ENCODE results near the gene C2CD4D.

Gene C2CD4D

GRCh38 chr1:151835596-151835995 lies 4.0 kb downstream of the C2CD4D start:
- H3K27me3 ChIP-seq (ENCODE audit: insufficient read depth, low read length): peaks cover 13% of the 10 kb centered on the region; the same call in 1 of the 2 replicates
- H3K27ac ChIP-seq (ENCODE audit: low read depth, low read length): no peak overlapping the region
- no peak overlapping the region for H3K4me3 ChIP-seq (ENCODE audit: low read depth, low read length)
- no peaks in the 10 kb centered on the region for H3K79me2 ChIP-seq (ENCODE audit: control insufficient read depth, insufficient read depth, low read length, unreplicated experiment)
- no peaks in the 10 kb centered on the region for H3K36me3 ChIP-seq (ENCODE audit: insufficient read depth, low read length)
- no peak overlapping the region for H2AFZ ChIP-seq (ENCODE audit: low read length, unreplicated experiment)
- peaks cover 22% of the 10 kb centered on the region for H3K4me1 ChIP-seq (ENCODE audit: control insufficient read depth, insufficient read depth, low read length, unreplicated experiment)

- no peaks in the 10 kb centered on the region for H3K36me3 ChIP-seq (ENCODE audit: insufficient read depth, low read length)
- H3K4me3 ChIP-seq (ENCODE audit: low read depth, low read length): no peak overlapping the region
- H2AFZ ChIP-seq (ENCODE audit: low read length, unreplicated experiment): no peak overlapping the region
- H3K79me2 ChIP-seq (ENCODE audit: control insufficient read depth, insufficient read depth, low read length, unreplicated experiment): no peaks in the 10 kb centered on the region
- H3K4me1 ChIP-seq (ENCODE audit: control insufficient read depth, insufficient read depth, low read length, unreplicated experiment): peaks cover 11% of the 10 kb centered on the region
- H3K27me3 ChIP-seq (ENCODE audit: insufficient read depth, low read length): peaks cover 13% of the 10 kb centered on the region; the same call in 1 of the 2 replicates
- H3K27ac ChIP-seq (ENCODE audit: low read depth, low read length): no peak overlapping the region
Measured at GRCh38 chr1:151834239-151834638, 5.4 kb downstream of the C2CD4D start.

GRCh38 chr1:151833172-151833900 lies 6.3 kb downstream of the C2CD4D start:
- H3K4me3 ChIP-seq (ENCODE audit: low read depth, low read length): no peak overlapping the region
- H3K27ac ChIP-seq (ENCODE audit: low read depth, low read length): no peak overlapping the region
- no peaks in the 10 kb centered on the region for H3K36me3 ChIP-seq (ENCODE audit: insufficient read depth, low read length)
- H2AFZ ChIP-seq (ENCODE audit: low read length, unreplicated experiment): no peak overlapping the region
- no peaks in the 10 kb centered on the region for H3K79me2 ChIP-seq (ENCODE audit: control insufficient read depth, insufficient read depth, low read length, unreplicated experiment)
- peaks cover 11% of the 10 kb centered on the region for H3K4me1 ChIP-seq (ENCODE audit: control insufficient read depth, insufficient read depth, low read length, unreplicated experiment)
- peaks cover 6% of the 10 kb centered on the region; the same call in 1 of the 2 replicates for H3K27me3 ChIP-seq (ENCODE audit: insufficient read depth, low read length)

GRCh38 chr1:151832318-151832980 lies 7.2 kb downstream of the C2CD4D start:
- H3K36me3 ChIP-seq (ENCODE audit: insufficient read depth, low read length): no peaks in the 10 kb centered on the region
- H3K4me3 ChIP-seq (ENCODE audit: low read depth, low read length): no peak overlapping the region
- no peaks in the 10 kb centered on the region for H3K27me3 ChIP-seq (ENCODE audit: insufficient read depth, low read length)
- no peak overlapping the region for H2AFZ ChIP-seq (ENCODE audit: low read length, unreplicated experiment)
- no peaks in the 10 kb centered on the region for H3K79me2 ChIP-seq (ENCODE audit: control insufficient read depth, insufficient read depth, low read length, unreplicated experiment)
- no peak overlapping the region for H3K27ac ChIP-seq (ENCODE audit: low read depth, low read length)
- H3K4me1 ChIP-seq (ENCODE audit: control insufficient read depth, insufficient read depth, low read length, unreplicated experiment): peaks cover 6% of the 10 kb centered on the region

GRCh38 chr1:151831605-151832004 lies 8.0 kb downstream of the C2CD4D start, which contains the start of gene RORC:
TSS of gene RORC (minus strand) at chr1:151831802. CDS start at chr1:151831764, 38 bp downstream.
- Histone ChIP-seq H3K27ac (ENCODE audit: low read depth, low read length) (no peak within 1 kb of the TSS), H3K27me3 (ENCODE audit: insufficient read depth, low read length) (no peaks in the 10 kb centered on the region), H3K36me3 (ENCODE audit: insufficient read depth, low read length) (no peaks in the 10 kb centered on the region), H3K4me3 (ENCODE audit: low read depth, low read length) (no peak within 1 kb of the TSS), H2AFZ (ENCODE audit: low read length, unreplicated experiment) (no peak within 1 kb of the TSS), H3K4me1 (ENCODE audit: control insufficient read depth, insufficient read depth, low read length, unreplicated experiment) (no peaks in the 10 kb centered on the region), H3K79me2 (ENCODE audit: control insufficient read depth, insufficient read depth, low read length, unreplicated experiment) (no peaks in the 10 kb centered on the region)

- H3K4me1 ChIP-seq (ENCODE audit: control insufficient read depth, insufficient read depth, low read length, unreplicated experiment): no peaks in the 10 kb centered on the region
- no peaks in the 10 kb centered on the region for H3K79me2 ChIP-seq (ENCODE audit: control insufficient read depth, insufficient read depth, low read length, unreplicated experiment)
- H2AFZ ChIP-seq (ENCODE audit: low read length, unreplicated experiment): no peak overlapping the region
- H3K36me3 ChIP-seq (ENCODE audit: insufficient read depth, low read length): no peaks in the 10 kb centered on the region
- no peak overlapping the region for H3K4me3 ChIP-seq (ENCODE audit: low read depth, low read length)
- H3K27me3 ChIP-seq (ENCODE audit: insufficient read depth, low read length): no peaks in the 10 kb centered on the region
- H3K27ac ChIP-seq (ENCODE audit: low read depth, low read length): no peak overlapping the region
Measured at GRCh38 chr1:151831256-151831591, 8.4 kb downstream of the C2CD4D start.

GRCh38 chr1:151830055-151830454 lies 9.6 kb downstream of the C2CD4D start:
- no peak overlapping the region for H3K4me3 ChIP-seq (ENCODE audit: low read depth, low read length)
- H3K4me1 ChIP-seq (ENCODE audit: control insufficient read depth, insufficient read depth, low read length, unreplicated experiment): no peaks in the 10 kb centered on the region
- H3K79me2 ChIP-seq (ENCODE audit: control insufficient read depth, insufficient read depth, low read length, unreplicated experiment): no peaks in the 10 kb centered on the region
- no peaks in the 10 kb centered on the region for H3K27me3 ChIP-seq (ENCODE audit: insufficient read depth, low read length)
- H2AFZ ChIP-seq (ENCODE audit: low read length, unreplicated experiment): no peak overlapping the region
- H3K27ac ChIP-seq (ENCODE audit: low read depth, low read length): no peak overlapping the region
- no peaks in the 10 kb centered on the region for H3K36me3 ChIP-seq (ENCODE audit: insufficient read depth, low read length)

- Histone ChIP-seq H3K36me3 (ENCODE audit: insufficient read depth, low read length) (no peaks in the 10 kb centered on the region), H3K4me1 (ENCODE audit: control insufficient read depth, insufficient read depth, low read length, unreplicated experiment) (no peaks in the 10 kb centered on the region), H3K27me3 (ENCODE audit: insufficient read depth, low read length) (0 out of 2 replicates have a peak, but pooled peaks cover 1% of the 10 kb centered on the region), H3K79me2 (ENCODE audit: control insufficient read depth, insufficient read depth, low read length, unreplicated experiment) (no peaks in the 10 kb centered on the region), H3K27ac (ENCODE audit: low read depth, low read length) (no peak overlapping the region), H2AFZ (ENCODE audit: low read length, unreplicated experiment) (no peak overlapping the region), H3K4me3 (ENCODE audit: low read depth, low read length) (no peak overlapping the region)
Measured at GRCh38 chr1:151829352-151830046, 10.1 kb downstream of the C2CD4D start.

- Histone ChIP-seq H3K79me2 (ENCODE audit: control insufficient read depth, insufficient read depth, low read length, unreplicated experiment) (no peaks in the 10 kb centered on the region), H3K27ac (ENCODE audit: low read depth, low read length) (no peak overlapping the region), H3K27me3 (ENCODE audit: insufficient read depth, low read length) (0 out of 2 replicates have a peak, but pooled peaks cover 4% of the 10 kb centered on the region), H2AFZ (ENCODE audit: low read length, unreplicated experiment) (no peak overlapping the region), H3K4me3 (ENCODE audit: low read depth, low read length) (no peak overlapping the region), H3K4me1 (ENCODE audit: control insufficient read depth, insufficient read depth, low read length, unreplicated experiment) (no peaks in the 10 kb centered on the region), H3K36me3 (ENCODE audit: insufficient read depth, low read length) (no peaks in the 10 kb centered on the region)
Measured at GRCh38 chr1:151828921-151829320, 10.7 kb downstream of the C2CD4D start.

- Histone ChIP-seq H3K27ac (ENCODE audit: low read depth, low read length) (no peak overlapping the region), H3K27me3 (ENCODE audit: insufficient read depth, low read length) (0 out of 2 replicates have a peak, but pooled peaks cover 4% of the 10 kb centered on the region), H2AFZ (ENCODE audit: low read length, unreplicated experiment) (no peak overlapping the region), H3K4me3 (ENCODE audit: low read depth, low read length) (no peak overlapping the region), H3K4me1 (ENCODE audit: control insufficient read depth, insufficient read depth, low read length, unreplicated experiment) (no peaks in the 10 kb centered on the region), H3K36me3 (ENCODE audit: insufficient read depth, low read length) (no peaks in the 10 kb centered on the region), H3K79me2 (ENCODE audit: control insufficient read depth, insufficient read depth, low read length, unreplicated experiment) (no peaks in the 10 kb centered on the region)
Measured at GRCh38 chr1:151827853-151828252, 11.8 kb downstream of the C2CD4D start.
